GM12878 (cell line): ENCODE measurements around the gene SHC3.

Experiments used
- CREM ChIP-seq: IDR thresholded peaks from 2 replicates; pipeline ENCODE4 v1.6.1; 2014; ENCODE audit warnings: antibody characterized with exemption, low read depth
- JUND ChIP-seq: IDR thresholded peaks from 2 replicates; pipeline ENCODE4 v1.6.1; 2012; ENCODE audit warnings: low read depth, mild to moderate bottlenecking, low read length, improper control_type of control experiment, moderate library complexity
- NR2F1 ChIP-seq: fragments of 450-650 bp; conservative IDR thresholded peaks from 2 replicates; pipeline ENCODE4 v1.6.1; 2017; ENCODE audit warnings: mild to moderate bottlenecking
- PBX3 ChIP-seq: IDR thresholded peaks from 2 replicates; pipeline ENCODE4 v1.6.1; 2011; ENCODE audit warnings: mild to moderate bottlenecking, low read depth, low read length, moderate library complexity; ENCODE audit not compliant: insufficient replicate concordance
- REST ChIP-seq: IDR thresholded peaks from 2 replicates; pipeline ENCODE4 v1.6.1; 2012; ENCODE audit warnings: mild to moderate bottlenecking, low read depth, low read length
- RFX5 ChIP-seq: IDR thresholded peaks from 2 replicates; pipeline ENCODE4 v1.6.1; 2011; ENCODE audit warnings: low read depth, low read length, improper control_type of control experiment
- SUZ12 ChIP-seq: fragments of 200-600 bp; sonication (generic); IDR thresholded peaks from one replicate; pipeline ENCODE4 v1.6.1; 2018; ENCODE audit warnings: antibody characterized with exemption, mild to moderate bottlenecking; ENCODE audit not compliant: unreplicated experiment
- ZNF207 ChIP-seq: fragments of 450-650 bp; IDR thresholded peaks from 2 replicates; pipeline ENCODE4 v1.6.1; 2014; ENCODE audit warnings: antibody characterized with exemption, mild to moderate bottlenecking, borderline replicate concordance
- TF ChIP-seq, protein P1 (sequence below), 3 experiments: IDR thresholded peaks in 2 of 3; conservative IDR thresholded peaks in 1 of 3; 2 replicates each; pipeline ENCODE4 v1.5.1; 2011; ENCODE audit warnings: low read depth in 3 of 3, low read length in 3 of 3, mild to moderate bottlenecking in 3 of 3, control low read depth in 2 of 3, moderate library complexity in 2 of 3, inconsistent platforms in 1 of 3, mixed read lengths in 1 of 3; ENCODE audit not compliant: control insufficient read depth in 2 of 3, insufficient read depth in 1 of 3; ENCODE audit errors: extremely low read depth in 1 of 3

DNA sequence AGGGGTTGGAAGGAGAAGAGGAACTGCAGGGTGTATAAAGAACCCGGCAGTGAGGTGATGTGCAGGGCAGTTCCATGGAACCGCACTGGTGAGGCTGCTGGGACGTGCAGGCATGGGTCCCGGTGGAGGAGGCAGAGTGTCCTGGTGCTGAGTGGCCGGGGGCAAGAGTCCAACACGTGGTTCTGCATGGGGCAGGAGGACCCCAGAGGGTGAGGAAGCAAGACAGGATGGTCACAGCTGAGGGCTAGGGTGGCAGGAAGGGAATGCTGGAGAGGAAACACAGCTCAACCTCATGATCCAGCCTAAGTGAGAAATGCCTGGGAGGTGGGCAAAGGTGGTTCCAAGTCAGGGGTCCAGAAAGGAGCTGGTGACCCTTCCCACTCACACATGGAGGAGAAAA lies 100.2 kb downstream of the SHC3 start:
- no peak for TF ChIP-seq CREM
- TF ChIP-seq PBX3: no peak
- no peak for TF ChIP-seq RFX5
- TF ChIP-seq SUZ12: no peak
- TF ChIP-seq NR2F1: no peak
- no peak for TF ChIP-seq JUND
- no peak for TF ChIP-seq REST
- TF ChIP-seq ZNF207: no peak
- TF ChIP-seq, protein P1, sequence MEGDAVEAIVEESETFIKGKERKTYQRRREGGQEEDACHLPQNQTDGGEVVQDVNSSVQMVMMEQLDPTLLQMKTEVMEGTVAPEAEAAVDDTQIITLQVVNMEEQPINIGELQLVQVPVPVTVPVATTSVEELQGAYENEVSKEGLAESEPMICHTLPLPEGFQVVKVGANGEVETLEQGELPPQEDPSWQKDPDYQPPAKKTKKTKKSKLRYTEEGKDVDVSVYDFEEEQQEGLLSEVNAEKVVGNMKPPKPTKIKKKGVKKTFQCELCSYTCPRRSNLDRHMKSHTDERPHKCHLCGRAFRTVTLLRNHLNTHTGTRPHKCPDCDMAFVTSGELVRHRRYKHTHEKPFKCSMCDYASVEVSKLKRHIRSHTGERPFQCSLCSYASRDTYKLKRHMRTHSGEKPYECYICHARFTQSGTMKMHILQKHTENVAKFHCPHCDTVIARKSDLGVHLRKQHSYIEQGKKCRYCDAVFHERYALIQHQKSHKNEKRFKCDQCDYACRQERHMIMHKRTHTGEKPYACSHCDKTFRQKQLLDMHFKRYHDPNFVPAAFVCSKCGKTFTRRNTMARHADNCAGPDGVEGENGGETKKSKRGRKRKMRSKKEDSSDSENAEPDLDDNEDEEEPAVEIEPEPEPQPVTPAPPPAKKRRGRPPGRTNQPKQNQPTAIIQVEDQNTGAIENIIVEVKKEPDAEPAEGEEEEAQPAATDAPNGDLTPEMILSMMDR (IDR thresholded peaks at IDR 0.05 in 2 of 3, conservative IDR thresholded peaks at IDR 0.05 in 1 of 3; ENCODE audit: control insufficient read depth in 2 of 3, extremely low read depth in 1 of 3, insufficient read depth in 1 of 3, low read depth in 3 of 3, low read length in 3 of 3): no peak
